BLaER1 treated with 17β-estradiol and CSF1 and Interleukin-3, amounts not matched to agents 10 nM and 100 nM (cell line): ENCODE data around the gene ADIRF.
"Not testable (repeated sequence)": the region's sequence is repeated elsewhere in the genome, so short reads cannot be mapped to it uniquely, and the experiment has no call there.

ENCODE experiments used
- H3K27ac ChIP-seq, 11 experiments: shearing (Covaris generic); formaldehyde crosslinking; 2 replicates each; pipeline ENCODE4 v1.8.1; 2022
- H3K27me3 ChIP-seq, 11 experiments: shearing (Covaris generic); formaldehyde crosslinking; 2 replicates each; pipeline ENCODE4 v1.8.1; 2022
- H3K36me3 ChIP-seq, 11 experiments: shearing (Covaris generic); formaldehyde crosslinking; 2 replicates each; pipeline ENCODE4 v1.8.1; 2022
- H3K4me1 ChIP-seq, 10 experiments: shearing (Covaris generic); formaldehyde crosslinking; 2 replicates each; pipeline ENCODE4 v1.8.1; 2022
- H3K4me2 ChIP-seq, 11 experiments: shearing (Covaris generic); formaldehyde crosslinking; 2 replicates each; pipeline ENCODE4 v1.8.1; 2022
- H3K4me3 ChIP-seq, 10 experiments: shearing (Covaris generic); formaldehyde crosslinking; 2 replicates each; pipeline ENCODE4 v1.8.1; 2022
- H3K9ac ChIP-seq, 11 experiments: shearing (Covaris generic); formaldehyde crosslinking; 2 replicates each; pipeline ENCODE4 v1.8.1; 2022
- H3K9me3 ChIP-seq, 11 experiments: shearing (Covaris generic); formaldehyde crosslinking; replicated peaks in 1 of 11; 2 replicates each; pipeline ENCODE4 v1.8.1; 2022
- H4K20me1 ChIP-seq, 11 experiments: shearing (Covaris generic); formaldehyde crosslinking; 2 replicates each; pipeline ENCODE4 v1.8.1; 2022
- Cebpa-rat ChIP-seq, 11 experiments: shearing (Covaris generic); IDR thresholded peaks; 2 replicates each; pipeline ENCODE4 v1.8.1; 2022

ADIRF gene

GRCh38 chr10:86944907-86945306 lies 23.4 kb upstream of the ADIRF start:
- no peak for TF ChIP-seq Cebpa-rat (IDR thresholded peaks at IDR 0.05)
- H3K4me1 ChIP-seq: no peaks in the 10 kb centered on the region
- H3K9me3 ChIP-seq: peaks cover 0 to 6% (median 0%) of the 10 kb centered on the region in 11 experiments; a peak in 1 of 22 replicates
- H3K9ac ChIP-seq: no peak overlapping the region
- no peaks in the 10 kb centered on the region for H3K36me3 ChIP-seq
- no peaks in the 10 kb centered on the region for H3K27me3 ChIP-seq
- no peak overlapping the region for H3K4me2 ChIP-seq
- H3K27ac ChIP-seq: no peak overlapping the region
- H3K4me3 ChIP-seq: no peak overlapping the region
- H4K20me1 ChIP-seq: no peaks in the 10 kb centered on the region

- no peaks in the 10 kb centered on the region for H4K20me1 ChIP-seq
- H3K9me3 ChIP-seq: peaks cover 0 to 6% (median 0%) of the 10 kb centered on the region in 11 experiments; a peak in 5 of 22 replicates
Measured at GRCh38 chr10:86945361-86946212, 22.7 kb upstream of the ADIRF start.

DNA sequence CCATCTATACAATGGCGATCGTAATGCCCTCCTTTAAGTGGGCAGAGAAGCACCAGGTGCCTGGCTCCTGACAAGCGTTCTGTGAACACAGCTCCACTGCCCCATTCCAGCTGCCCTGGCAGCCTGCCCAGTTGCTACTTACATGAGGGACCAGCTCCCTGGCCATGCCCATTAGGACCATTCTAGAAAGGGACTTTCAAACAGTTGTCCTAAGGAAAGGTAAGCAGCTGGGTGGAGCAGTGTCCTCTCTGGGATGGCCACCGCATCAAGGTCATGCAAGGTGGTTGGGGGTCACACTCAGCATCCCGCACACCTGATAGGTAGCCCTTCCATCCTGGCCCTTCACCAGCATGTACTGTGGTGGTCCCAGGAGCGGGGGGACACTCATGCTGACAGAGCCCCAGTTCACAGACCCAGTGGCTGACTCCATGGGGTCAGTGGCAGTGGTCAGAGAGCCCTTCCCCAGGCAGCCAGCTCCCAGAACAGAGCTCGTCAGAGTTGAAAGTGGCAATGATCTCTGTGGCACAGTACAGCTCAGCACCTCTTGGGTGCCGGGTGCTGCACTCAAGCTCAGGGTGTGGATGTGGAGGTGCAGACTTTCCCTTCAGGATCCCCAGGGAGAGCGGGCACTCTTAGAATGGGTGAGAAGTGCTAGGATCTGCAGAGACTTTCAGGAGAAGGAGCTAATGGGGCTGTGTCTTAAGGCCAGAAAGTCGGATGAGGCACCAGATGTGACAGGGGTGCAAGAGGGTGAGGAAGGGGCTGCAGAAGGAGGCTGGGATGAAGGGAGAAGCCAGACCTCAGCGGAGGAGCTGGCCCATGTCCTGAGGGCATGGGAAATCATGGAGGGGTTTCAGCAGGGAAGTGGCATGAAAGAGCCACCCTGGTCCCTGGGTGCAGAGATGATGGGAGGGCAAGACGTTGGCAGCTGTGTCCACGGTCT lies 21.8 kb upstream of the ADIRF start:
- TF ChIP-seq Cebpa-rat (IDR thresholded peaks at IDR 0.05): no peak
- Histone ChIP-seq H3K4me3 (no peak overlapping the region), H3K27ac (no peak overlapping the region), H3K4me2 (no peak overlapping the region), H3K9ac (no peak overlapping the region), H3K36me3 (no peaks in the 10 kb centered on the region), H4K20me1 (no peaks in the 10 kb centered on the region), H3K27me3 (no peaks in the 10 kb centered on the region), H3K9me3 (peaks cover 5 to 14% (median 9%) of the 10 kb centered on the region in 11 experiments; a peak in 19 of 22 replicates), H3K4me1 (no peaks in the 10 kb centered on the region)

More at GRCh38 chr10:86945361-86946212, 22.7 kb upstream of the ADIRF start:
- H3K36me3 ChIP-seq: no peaks in the 10 kb centered on the region
- TF ChIP-seq Cebpa-rat (IDR thresholded peaks at IDR 0.05): no peak
- H3K4me2 ChIP-seq: no peak overlapping the region
- no peaks in the 10 kb centered on the region for H3K27me3 ChIP-seq
- no peaks in the 10 kb centered on the region for H3K4me1 ChIP-seq
- no peak overlapping the region for H3K4me3 ChIP-seq
- H3K9ac ChIP-seq: no peak overlapping the region
- H3K27ac ChIP-seq: no peak overlapping the region

- H3K9ac ChIP-seq, H3K27me3 ChIP-seq, H3K36me3 ChIP-seq, H3K4me2 ChIP-seq, H3K27ac ChIP-seq, H3K4me1 ChIP-seq, H4K20me1 ChIP-seq, H3K4me3 ChIP-seq: not testable (repeated sequence)
- peaks cover 18 to 25% (median 22%) of the 10 kb centered on the region in 11 experiments for H3K9me3 ChIP-seq
Measured at GRCh38 chr10:86947806-86948205, 20.5 kb upstream of the ADIRF start.

DNA sequence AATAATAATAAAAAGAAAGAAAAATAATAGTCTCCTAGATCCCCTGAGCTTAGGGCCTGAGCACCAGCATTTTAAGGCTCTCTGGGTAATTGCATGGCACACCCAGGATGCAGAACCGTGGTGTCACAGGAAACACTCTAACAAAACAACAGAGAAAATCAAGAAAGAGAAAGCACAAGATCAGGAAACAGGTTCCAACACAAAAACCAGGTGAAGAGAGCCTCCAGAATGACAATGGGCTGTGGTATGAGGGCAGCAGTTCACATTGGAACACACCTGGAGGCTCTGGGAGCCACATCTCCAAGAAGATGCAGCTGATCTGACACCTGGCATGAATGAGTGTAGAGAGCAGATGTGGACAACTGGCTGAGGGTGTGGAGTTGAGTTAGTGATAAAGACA lies 17.9 kb upstream of the ADIRF start:
- no peak overlapping the region for H3K4me3 ChIP-seq
- H4K20me1 ChIP-seq: no peaks in the 10 kb centered on the region
- peaks cover 28 to 41% (median 36%) of the 10 kb centered on the region in 11 experiments for H3K9me3 ChIP-seq
- H3K9ac ChIP-seq: no peak overlapping the region
- H3K4me2 ChIP-seq: no peak overlapping the region
- H3K27me3 ChIP-seq: no peaks in the 10 kb centered on the region
- TF ChIP-seq Cebpa-rat (IDR thresholded peaks at IDR 0.05): no peak
- no peak overlapping the region for H3K27ac ChIP-seq
- peaks cover 0 to 1% (median 0%) of the 10 kb centered on the region in 10 experiments; a peak in 2 of 20 replicates for H3K4me1 ChIP-seq
- no peaks in the 10 kb centered on the region; a peak in 1 of 22 replicates for H3K36me3 ChIP-seq

DNA sequence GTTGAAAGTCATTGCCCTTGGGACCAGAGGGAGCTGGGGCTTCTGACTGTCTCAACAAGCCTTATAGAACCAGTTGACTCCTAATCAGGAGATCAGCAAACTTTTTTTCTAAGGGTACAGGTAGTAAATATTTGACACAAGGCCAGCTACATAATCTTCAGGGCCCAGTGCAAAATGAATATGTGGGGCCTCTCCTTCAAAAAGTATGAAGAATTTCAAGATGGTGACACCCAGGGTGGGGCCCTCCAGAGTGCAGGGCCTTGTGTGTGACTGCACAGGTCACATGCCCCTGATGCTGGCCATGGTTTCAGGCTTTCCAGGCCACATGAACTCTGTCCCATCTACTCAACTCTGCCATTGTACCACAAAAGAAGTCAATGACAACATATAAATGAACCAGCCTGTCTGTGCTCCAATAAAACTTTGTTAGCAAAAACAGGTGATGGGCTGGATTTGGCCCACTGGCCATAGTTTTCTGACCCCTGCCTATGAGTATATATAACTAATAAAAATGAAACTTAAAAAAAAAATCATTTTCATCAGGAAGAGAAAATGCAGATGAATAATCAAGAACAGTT lies 17.0 kb upstream of the ADIRF start:
- TF ChIP-seq Cebpa-rat (IDR thresholded peaks at IDR 0.05): no peak
- Histone ChIP-seq H4K20me1 (no peaks in the 10 kb centered on the region), H3K4me3 (no peak overlapping the region), H3K27ac (no peak overlapping the region), H3K36me3 (no peaks in the 10 kb centered on the region; a peak in 1 of 22 replicates), H3K9me3 (peaks cover 28 to 41% (median 36%) of the 10 kb centered on the region in 11 experiments), H3K27me3 (no peaks in the 10 kb centered on the region), H3K4me1 (peaks cover 0 to 6% (median 0%) of the 10 kb centered on the region in 10 experiments; a peak in 4 of 20 replicates), H3K9ac (no peak overlapping the region), H3K4me2 (no peak overlapping the region)

- no peak overlapping the region for H3K4me2 ChIP-seq
- no peak overlapping the region for H3K9ac ChIP-seq
- no peak for TF ChIP-seq Cebpa-rat (IDR thresholded peaks at IDR 0.05)
- no peaks in the 10 kb centered on the region for H4K20me1 ChIP-seq
- H3K27ac ChIP-seq: no peak overlapping the region
- peaks cover 28 to 41% (median 36%) of the 10 kb centered on the region in 11 experiments for H3K9me3 ChIP-seq
- no peaks in the 10 kb centered on the region for H3K27me3 ChIP-seq
- peaks cover 0 to 11% (median 6%) of the 10 kb centered on the region in 10 experiments; a peak in 12 of 20 replicates for H3K4me1 ChIP-seq
- H3K36me3 ChIP-seq: no peaks in the 10 kb centered on the region; a peak in 1 of 22 replicates
- no peak overlapping the region for H3K4me3 ChIP-seq
Measured at GRCh38 chr10:86952106-86952505, 16.2 kb upstream of the ADIRF start.

GRCh38 chr10:86952697-86953096 lies 15.6 kb upstream of the ADIRF start:
- H3K9me3 ChIP-seq: peaks cover 28 to 41% (median 36%) of the 10 kb centered on the region in 11 experiments
- peaks cover 6 to 17% (median 12%) of the 10 kb centered on the region in 10 experiments for H3K4me1 ChIP-seq
- H4K20me1 ChIP-seq, H3K9ac ChIP-seq, H3K4me3 ChIP-seq, H3K36me3 ChIP-seq, H3K27ac ChIP-seq, H3K4me2 ChIP-seq, H3K27me3 ChIP-seq: not testable (repeated sequence)
